Ectodermal cell (in vitro differentiated cells): ENCODE results near the gene RAD51B.
"Not testable (repeated sequence)": the region's sequence is repeated elsewhere in the genome, so short reads cannot be mapped to it uniquely, and the experiment has no call there.

Experiments used
- H3K27ac ChIP-seq: 2 replicates; pipeline ENCODE4 v1.7.0; 2013; ENCODE audit warnings: mild to moderate bottlenecking, low read depth, low read length; ENCODE audit not compliant: insufficient read depth, poor library complexity, severe bottlenecking
- H3K27me3 ChIP-seq: 2 replicates; pipeline ENCODE4 v1.7.0; 2013; ENCODE audit warnings: mild to moderate bottlenecking, low read length; ENCODE audit not compliant: insufficient read depth, control insufficient read depth, poor library complexity, severe bottlenecking
- H3K36me3 ChIP-seq: one replicate; pipeline ENCODE4 v1.7.0; 2013; ENCODE audit warnings: low read length; ENCODE audit not compliant: control insufficient read depth, insufficient read depth
- H3K4me1 ChIP-seq: one replicate; pipeline ENCODE4 v1.7.0; 2013; ENCODE audit warnings: low read length; ENCODE audit not compliant: control insufficient read depth, insufficient read depth
- H3K4me3 ChIP-seq: 2 replicates; pipeline ENCODE4 v1.7.0; 2013; ENCODE audit warnings: low read depth, low read length, control low read depth; ENCODE audit not compliant: insufficient read depth
- H3K9me3 ChIP-seq: 2 replicates; pipeline ENCODE4 v1.7.0; 2013; ENCODE audit warnings: mild to moderate bottlenecking, low read length, moderate library complexity; ENCODE audit not compliant: control insufficient read depth
- WGBS, 2 experiments: methylation state at CpG; one replicate each; pipeline ENCODE4 v1.1.7; 2013; ENCODE audit warnings: missing lambda C conversion rate in 2 of 2; 5-methylcytosine and 5-hydroxymethylcytosine counted together

Gene RAD51B

DNA sequence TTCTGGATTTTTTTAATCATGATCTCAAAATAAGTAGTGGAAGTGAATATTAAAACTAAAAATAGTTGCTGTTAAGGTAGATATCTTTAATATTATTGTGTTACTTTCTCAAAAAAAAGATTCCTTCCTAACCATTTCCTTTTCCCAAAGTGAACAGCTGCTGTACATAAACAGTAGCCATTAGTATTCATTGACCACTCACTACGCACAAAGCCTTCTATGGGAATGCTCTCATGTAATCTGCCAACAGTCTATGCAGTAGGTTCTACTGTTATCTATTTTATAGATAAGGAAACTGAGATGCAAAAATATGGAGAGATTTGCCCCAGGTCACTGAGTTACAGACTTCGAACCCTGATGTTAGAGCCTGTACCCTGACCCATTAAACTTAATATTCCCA, 941.2 kb downstream of the RAD51B start:
- no peak overlapping the region for H3K27ac ChIP-seq
- H3K4me3 ChIP-seq = no peak overlapping the region
- WGBS, 2 experiments = 89 to 100% methylated on average over 2 of the region's 2 CpGs
- peaks cover 9% of the 10 kb centered on the region for H3K4me1 ChIP-seq
- H3K36me3 ChIP-seq = no peaks in the 10 kb centered on the region
- H3K27me3 ChIP-seq = no peaks in the 10 kb centered on the region
- no peaks in the 10 kb centered on the region for H3K9me3 ChIP-seq

DNA sequence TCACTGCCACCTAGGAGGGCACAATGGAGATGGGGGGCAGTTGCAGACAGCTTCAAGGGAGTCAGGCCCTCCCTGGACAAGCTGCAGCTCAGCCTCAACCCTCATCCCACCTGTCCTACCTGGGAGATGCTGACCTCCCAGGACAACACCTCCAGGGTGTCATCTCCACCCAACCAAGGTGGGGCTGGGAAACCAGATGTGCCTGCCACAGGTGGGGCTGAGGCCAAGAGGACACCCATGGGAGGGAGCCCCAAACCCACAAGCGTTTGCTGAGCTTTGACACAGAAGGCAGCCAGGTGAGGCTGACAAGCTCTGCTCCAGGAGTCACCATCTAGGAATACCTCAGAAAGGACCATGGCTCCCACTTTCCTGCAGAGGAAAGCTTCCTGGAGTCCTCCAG, 941.8 kb downstream of the RAD51B start:
- no peaks in the 10 kb centered on the region for H3K9me3 ChIP-seq
- no peak overlapping the region for H3K4me3 ChIP-seq
- 91 to 96% methylated on average over 1 of the region's 1 CpG for WGBS, 2 experiments
- H3K27ac ChIP-seq = no peak overlapping the region
- peaks cover 9% of the 10 kb centered on the region for H3K4me1 ChIP-seq
- no peaks in the 10 kb centered on the region for H3K27me3 ChIP-seq
- H3K36me3 ChIP-seq = no peaks in the 10 kb centered on the region

- Histone ChIP-seq H3K4me1 (peaks cover 9% of the 10 kb centered on the region), H3K36me3 (no peaks in the 10 kb centered on the region), H3K4me3 (no peak overlapping the region), H3K27ac (no peak overlapping the region), H3K27me3 (no peaks in the 10 kb centered on the region), H3K9me3 (no peaks in the 10 kb centered on the region)
- 42 to 48% methylated on average over 9 to 11 of the region's 11 CpGs for WGBS, 2 experiments
Observed at GRCh38 chr14:68762953-68763764, 943.6 kb downstream of the RAD51B start.

DNA sequence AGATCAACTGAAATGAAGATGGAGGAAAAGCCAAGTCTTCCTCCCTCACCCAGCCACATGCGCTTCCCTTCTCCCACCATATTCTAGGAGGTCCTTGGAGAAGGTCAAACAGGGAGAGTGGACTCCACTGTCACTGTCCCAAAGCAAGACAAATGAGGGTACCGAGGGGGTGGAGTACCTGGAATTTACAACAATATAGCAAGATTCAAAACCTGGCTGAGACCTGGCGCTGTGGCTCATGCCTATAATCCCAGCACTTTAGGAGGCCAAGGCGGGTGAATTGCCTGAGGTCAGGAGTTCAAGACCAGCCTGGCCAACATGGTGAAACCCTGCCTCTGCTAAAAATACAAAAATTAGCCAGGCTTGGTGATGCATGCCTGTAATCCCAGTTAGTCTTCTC, 944.3 kb downstream of the RAD51B start:
- not testable (repeated sequence) for H3K4me1 ChIP-seq, H3K27me3 ChIP-seq, H3K4me3 ChIP-seq, H3K36me3 ChIP-seq, H3K27ac ChIP-seq, H3K9me3 ChIP-seq
- WGBS, 2 experiments = 92% methylated on average over 4 of the region's 4 CpGs

- H3K9me3 ChIP-seq = no peaks in the 10 kb centered on the region
- H3K36me3 ChIP-seq = no peaks in the 10 kb centered on the region
- H3K27ac ChIP-seq = no peak overlapping the region
- H3K4me1 ChIP-seq = peaks cover 9% of the 10 kb centered on the region
- WGBS, 2 experiments = 81 to 90% methylated on average over 6 to 7 of the region's 7 CpGs
- no peak overlapping the region for H3K4me3 ChIP-seq
- no peaks in the 10 kb centered on the region for H3K27me3 ChIP-seq
Observed at GRCh38 chr14:68766299-68767247, 947.0 kb downstream of the RAD51B start.

DNA sequence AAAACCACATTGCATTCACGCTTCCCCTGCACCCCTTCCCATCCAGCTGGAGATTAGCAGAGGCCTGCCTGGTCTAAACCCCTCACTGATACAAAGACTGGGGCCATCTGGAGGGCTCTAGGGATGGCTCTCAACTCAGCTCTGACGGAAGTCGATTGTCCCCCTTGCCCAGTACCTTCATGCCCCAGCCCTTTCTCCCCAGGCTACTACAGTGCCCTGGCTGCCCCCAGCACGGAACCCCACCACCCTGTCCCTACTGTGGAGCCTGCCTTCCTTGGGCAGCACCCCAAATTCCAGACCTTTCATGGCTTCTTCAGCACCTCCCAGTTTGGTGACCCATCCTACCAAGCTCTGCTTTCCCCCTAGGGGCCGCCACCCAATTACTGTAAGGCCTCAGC, 947.7 kb downstream of the RAD51B start:
- Histone ChIP-seq H3K4me3 (no peak overlapping the region), H3K9me3 (no peaks in the 10 kb centered on the region), H3K36me3 (no peaks in the 10 kb centered on the region), H3K4me1 (peaks cover 9% of the 10 kb centered on the region), H3K27ac (no peak overlapping the region), H3K27me3 (no peaks in the 10 kb centered on the region)
- WGBS, 2 experiments = 89 to 93% methylated on average over 5 of the region's 5 CpGs

DNA sequence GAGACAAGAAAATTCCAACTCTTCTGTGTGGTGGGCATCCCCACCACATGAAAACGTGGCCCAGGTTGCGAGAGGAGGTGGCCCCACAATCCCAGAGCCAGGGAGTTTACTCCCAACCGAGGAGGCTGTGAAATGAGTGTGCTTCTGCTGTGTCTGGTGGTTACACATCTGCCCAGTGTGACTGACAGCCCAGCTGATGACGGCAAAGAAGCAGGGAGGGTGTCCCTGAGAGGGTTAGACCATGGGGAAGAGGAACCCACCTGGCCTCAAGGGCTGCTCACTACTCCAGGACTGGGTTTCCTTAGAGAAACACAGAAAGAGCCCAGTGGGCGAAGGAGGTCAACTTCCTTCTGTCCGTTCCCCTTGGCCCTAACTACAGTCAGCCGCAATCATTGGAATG, 948.7 kb downstream of the RAD51B start:
- Histone ChIP-seq H3K27me3 (no peaks in the 10 kb centered on the region), H3K27ac (no peak overlapping the region), H3K4me1 (peaks cover under 1% of the 10 kb centered on the region), H3K9me3 (no peaks in the 10 kb centered on the region), H3K36me3 (no peaks in the 10 kb centered on the region), H3K4me3 (no peak overlapping the region)
- WGBS, 2 experiments = 94 to 95% methylated on average over 7 of the region's 7 CpGs

DNA sequence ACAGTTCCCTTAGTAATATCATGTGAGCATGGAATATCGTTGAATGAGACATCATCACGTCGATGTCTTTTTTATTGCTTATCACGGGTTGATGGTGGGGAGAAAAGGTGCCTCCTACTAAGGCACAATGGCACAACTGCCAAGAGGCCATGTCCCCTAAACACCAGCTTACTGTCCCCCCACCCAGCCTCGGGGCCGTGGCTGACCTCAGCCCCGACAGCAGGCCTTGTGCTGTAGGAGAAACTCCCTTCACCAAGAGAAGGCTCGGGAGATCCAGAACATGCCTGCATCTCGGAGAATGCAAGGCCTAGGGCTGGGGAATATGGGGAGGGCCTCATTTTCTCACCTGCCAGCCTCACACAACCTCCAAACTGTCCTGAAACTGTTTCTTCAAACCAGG, 950.5 kb downstream of the RAD51B start:
- no peaks in the 10 kb centered on the region for H3K27me3 ChIP-seq
- no peaks in the 10 kb centered on the region for H3K36me3 ChIP-seq
- no peak overlapping the region for H3K4me3 ChIP-seq
- H3K4me1 ChIP-seq = no peaks in the 10 kb centered on the region
- 91 to 94% methylated on average over 9 of the region's 9 CpGs for WGBS, 2 experiments
- H3K27ac ChIP-seq = no peak overlapping the region
- no peaks in the 10 kb centered on the region for H3K9me3 ChIP-seq

DNA sequence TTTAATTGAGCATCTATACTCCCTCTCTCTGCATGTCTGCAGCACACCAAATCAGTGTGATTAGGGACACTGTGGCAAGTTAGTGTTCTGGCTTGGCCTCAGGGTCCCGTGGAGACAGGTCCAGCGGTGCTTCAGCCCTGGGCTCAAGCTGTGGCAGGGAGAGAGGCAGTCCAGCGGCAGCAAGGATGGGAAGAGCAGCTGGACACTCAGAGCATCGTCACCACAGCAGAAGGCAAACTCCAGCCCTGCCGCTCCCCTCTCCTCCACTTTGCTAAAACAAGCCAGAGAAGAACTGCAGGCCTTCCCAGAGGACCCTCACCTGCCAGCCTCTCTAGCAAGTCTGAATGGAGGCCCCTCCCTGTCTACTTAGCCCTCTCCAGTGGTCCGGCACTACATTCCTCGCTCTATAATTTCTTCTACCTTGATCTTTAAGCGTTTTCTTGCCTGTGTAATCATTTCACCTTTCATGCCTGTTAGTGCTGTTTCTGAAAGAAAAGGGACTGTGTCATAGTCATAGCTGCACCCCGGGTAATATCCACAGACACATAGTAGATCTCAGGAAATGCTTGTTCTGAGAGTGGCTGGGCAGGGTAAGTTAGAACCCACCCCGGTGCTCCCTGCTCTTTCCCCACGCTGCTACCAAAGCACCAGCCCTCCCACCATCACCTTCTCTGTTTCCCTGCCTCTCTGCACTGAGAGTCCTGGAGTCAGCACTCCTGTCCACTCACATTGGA, 951.1 kb downstream of the RAD51B start:
- no peaks in the 10 kb centered on the region for H3K27me3 ChIP-seq
- H3K27ac ChIP-seq = no peak overlapping the region
- H3K4me3 ChIP-seq = no peak overlapping the region
- no peaks in the 10 kb centered on the region for H3K36me3 ChIP-seq
- no peaks in the 10 kb centered on the region for H3K4me1 ChIP-seq
- 87 to 88% methylated on average over 11 of the region's 11 CpGs for WGBS, 2 experiments
- no peaks in the 10 kb centered on the region for H3K9me3 ChIP-seq

DNA sequence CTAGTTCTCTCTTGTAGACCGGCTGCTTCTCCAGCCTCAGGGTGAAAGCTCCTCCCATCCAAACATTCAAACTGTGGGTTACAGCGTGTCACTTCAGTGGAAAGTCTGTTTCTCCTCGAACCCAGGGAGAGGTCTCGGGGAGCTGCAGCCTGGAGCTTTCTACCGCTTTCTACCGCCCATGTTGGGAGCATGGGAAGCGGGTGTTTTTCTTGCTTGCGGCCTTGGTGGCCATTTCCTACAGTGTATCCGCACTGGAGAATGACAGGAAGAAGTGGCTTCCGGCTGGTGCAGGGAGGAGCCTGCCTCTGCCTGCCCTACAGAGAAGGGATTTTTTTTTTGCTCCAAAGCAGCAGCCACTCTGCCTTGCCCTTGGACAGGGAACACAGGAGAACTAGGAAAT, 952.1 kb downstream of the RAD51B start:
- Histone ChIP-seq H3K27ac (no peak overlapping the region), H3K9me3 (no peaks in the 10 kb centered on the region), H3K36me3 (no peaks in the 10 kb centered on the region), H3K27me3 (no peaks in the 10 kb centered on the region), H3K4me1 (no peaks in the 10 kb centered on the region), H3K4me3 (no peak overlapping the region)
- 79 to 80% methylated on average over 10 of the region's 10 CpGs for WGBS, 2 experiments
